HG03064 (cell line): ENCODE results near the gene ADAM22.

Experiments
- ATAC-seq: cut with Tn5 transposase; IDR thresholded peaks from one replicate; pipeline ENCODE4 v1.9.1; 2021; ENCODE audit warnings: low read depth; ENCODE audit not compliant: unreplicated experiment

ADAM22 gene

DNA sequence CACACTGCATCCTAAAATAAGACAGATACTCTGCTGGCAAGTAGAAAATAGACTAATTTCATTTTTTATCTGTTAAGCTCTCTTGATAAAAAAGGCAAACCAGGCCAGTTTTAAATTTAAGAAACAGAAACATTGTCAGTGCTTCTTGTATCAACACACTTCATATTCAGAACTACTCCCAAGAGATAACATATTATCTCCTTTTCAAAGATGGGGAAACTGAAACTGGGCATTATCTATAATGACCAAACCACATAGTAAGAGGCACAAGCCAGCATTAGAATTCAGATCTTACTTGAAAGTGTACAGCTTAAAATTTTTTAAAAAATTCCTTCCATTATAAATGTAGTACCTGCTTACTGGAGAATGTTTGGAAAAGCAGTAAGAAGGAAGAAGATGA is 271.1 kb downstream of the ADAM22 start:
- ATAC-seq = no peak

DNA sequence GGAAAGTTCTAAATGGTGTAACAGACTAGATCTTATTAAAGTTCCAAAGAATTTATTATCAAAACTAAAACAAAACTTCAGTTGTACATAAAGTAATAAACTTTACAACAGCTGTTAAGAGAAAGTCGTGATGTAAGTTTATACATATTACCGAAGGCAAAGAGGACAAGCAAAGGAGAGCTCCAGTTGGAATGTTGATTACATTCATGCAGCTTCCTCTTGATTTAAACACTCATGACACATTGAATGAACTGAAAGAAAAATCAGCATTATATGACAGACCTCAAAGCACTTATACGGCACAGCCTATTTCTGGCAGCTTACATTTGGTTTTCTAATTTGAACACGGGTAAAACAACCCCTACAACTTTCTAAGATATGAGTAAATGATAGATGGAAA is 272.2 kb downstream of the ADAM22 start:
- ATAC-seq = no peak

DNA sequence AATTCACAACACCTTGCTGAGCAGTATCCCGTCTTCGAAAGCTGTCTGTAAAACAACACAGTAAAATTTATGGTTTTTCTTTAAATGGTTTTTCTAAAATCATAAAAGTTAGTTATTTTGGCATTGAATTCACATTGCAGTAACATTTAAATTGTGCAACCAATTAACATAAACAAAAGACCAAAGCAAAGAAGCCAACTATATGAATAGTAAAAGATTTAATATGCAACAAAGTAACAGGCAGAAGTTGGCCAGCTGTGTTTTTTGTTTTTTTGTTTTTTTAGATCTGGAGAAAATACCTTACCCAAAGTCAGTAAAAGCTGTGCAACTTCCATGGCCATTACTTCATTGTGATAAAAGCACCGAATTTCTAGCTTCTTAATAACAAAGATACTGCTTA is 274.5 kb downstream of the ADAM22 start:
- no peak for ATAC-seq

DNA sequence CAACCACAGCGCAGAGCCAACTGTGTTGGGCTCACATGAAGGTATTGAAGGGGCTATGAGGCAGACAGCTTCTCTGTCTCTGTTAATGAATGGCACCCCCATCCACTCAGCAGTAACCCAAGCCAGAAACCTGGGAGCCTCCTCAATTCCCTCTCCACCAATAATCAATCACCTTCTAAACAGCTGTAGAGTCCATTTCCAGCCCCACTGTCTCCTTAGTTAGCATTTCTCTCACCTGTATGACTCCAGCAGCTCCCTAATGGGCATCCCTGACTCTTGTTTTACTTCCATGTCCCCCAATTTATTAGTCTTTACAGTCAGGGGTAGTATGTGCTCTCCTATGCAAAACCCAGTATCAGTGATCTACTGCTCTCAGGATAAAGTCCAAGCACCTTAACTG is 278.9 kb downstream of the ADAM22 start:
- ATAC-seq = no peak

DNA sequence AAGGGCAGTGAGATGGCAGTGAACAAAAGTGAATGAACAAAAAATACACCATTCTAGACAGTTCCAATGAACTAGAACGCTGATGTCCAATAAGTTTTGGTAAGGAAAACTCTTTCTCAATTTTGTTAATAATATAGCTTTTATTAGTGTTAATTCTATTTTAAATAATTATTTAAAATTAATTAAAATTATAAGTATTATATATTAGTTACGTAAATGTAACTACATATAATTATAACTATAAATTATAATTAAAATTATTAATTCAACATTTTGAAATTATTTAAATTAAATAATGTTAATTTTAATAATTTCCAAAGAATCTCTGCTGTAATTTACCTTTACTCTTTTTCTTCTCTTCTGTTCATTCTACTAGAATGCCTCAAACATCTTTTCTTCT is 280.4 kb downstream of the ADAM22 start:
- ATAC-seq = no peak

DNA sequence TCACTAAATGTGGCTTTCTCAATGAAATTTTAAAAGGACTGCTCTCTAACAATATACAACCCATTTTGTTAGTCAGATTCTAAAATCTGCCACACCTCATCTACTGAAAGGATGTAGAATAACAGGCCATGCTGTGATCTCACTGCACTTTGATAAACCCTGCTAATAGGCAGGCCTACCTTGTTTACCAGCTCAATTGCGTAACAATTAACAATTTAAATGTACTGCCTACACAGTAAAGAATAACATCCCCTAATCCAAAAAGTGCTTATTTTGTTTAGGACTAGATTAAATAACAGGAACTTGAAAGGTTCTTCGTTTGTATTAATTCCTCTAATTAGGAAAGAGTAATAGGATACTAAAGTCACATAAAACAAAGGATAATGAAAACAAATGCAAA is 281.2 kb downstream of the ADAM22 start:
- ATAC-seq = no peak

DNA sequence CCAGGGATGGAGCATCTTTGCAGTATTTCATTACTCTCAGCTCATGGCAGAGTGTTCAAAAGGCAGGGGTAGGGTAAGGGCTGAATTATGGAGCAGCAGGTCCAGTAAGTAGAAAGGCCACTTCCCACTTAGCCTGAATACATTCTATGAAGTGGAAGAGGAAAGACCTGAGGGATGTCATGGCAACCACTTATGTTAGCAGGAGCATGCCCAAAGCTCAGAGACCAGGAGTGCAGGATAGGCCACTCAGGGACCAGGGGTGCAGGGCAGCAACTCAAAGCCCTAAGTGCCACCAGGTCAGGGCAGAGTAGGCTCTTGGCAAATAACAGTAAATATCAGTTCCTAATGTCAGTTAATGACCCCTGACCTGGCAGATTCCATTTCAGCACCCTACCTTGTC is 282.2 kb downstream of the ADAM22 start:
- ATAC-seq = no peak

DNA sequence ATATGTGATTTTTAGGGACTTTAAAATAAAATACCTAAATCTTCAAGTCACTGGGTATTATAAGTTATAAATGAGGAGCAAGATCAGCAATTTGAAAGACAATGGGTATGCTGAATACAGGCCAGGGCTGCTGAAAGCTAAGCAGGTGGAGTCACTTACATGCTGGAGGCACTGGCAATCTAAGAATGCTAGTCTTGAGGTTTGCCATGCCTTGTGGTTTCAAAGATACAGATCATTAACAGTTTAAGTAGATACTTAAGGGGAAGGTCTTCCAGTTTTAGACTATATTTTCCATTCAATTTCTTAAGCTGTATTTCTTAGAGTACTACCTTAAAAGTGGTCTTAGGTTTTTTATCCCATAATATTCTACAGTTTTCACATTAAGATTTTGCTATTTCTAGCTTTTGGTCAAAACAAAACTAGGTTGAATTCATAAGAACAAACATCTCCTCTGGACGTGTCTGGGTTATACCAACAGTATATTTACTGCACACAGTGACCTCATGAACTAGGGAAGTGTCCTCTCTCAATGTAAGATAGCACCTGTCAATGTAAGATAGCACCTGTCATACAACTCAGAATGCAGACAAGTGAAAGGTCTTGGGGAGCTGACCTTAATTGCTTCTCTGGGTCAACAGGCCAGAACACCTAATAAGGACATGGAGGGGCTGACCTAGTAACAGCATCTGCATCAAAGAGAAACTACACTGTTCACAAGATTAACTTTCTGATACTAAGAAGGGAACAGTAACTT is 283.8 kb downstream of the ADAM22 start:
- ATAC-seq = peak; percentile 76

DNA sequence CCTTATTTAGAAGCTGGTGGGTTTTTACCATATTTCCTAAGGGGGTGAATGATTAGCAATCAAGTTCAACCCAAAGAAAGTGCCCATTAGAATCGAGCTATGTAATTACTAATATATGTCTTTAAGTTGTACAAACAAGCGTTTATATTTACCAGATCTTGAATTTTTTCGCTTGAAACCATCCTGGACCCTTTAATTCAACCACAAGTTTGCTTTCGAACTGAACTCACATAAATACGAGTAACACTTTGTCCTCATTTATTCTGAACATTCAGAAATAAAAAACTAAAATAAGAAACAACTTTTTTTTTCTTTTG is 284.3 kb downstream of the ADAM22 start:
- ATAC-seq = no peak

DNA sequence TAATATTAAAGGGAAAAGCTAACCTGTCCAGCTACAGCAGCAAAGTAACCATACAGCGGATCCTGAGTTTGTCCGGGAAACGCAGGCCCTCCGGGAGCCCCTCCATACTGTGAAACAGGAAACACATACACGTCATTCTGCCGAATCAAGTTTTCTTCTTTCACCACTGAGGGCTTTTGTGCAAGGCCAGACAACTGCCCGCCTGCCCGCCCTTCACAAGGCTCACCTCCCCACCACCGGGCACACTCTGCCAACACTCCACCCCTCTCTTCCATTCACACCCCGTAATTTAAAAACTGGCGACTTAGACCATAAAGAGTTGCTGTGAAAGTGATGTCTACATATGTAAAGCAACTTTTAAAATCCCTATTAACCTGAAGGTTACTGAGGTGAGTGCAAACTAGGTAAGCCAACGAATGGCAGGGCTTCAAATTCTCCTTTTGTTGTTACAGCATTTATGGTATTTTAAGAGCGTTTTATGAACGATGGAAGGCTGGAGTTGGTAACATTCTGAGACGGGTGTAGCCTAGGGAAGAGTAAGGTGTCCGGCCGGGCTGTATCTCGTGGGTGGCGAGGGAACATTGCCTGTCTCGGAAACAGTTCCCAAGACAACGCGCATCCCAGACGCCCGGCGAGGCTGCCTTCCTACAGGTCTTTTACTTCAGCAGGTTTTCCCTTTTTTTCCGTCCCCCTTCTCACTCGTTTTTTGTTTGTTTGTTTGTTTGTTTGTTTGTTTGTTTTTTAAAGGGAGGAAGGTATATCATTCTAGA is 285.0 kb downstream of the ADAM22 start:
- ATAC-seq = peak; percentile 32

DNA sequence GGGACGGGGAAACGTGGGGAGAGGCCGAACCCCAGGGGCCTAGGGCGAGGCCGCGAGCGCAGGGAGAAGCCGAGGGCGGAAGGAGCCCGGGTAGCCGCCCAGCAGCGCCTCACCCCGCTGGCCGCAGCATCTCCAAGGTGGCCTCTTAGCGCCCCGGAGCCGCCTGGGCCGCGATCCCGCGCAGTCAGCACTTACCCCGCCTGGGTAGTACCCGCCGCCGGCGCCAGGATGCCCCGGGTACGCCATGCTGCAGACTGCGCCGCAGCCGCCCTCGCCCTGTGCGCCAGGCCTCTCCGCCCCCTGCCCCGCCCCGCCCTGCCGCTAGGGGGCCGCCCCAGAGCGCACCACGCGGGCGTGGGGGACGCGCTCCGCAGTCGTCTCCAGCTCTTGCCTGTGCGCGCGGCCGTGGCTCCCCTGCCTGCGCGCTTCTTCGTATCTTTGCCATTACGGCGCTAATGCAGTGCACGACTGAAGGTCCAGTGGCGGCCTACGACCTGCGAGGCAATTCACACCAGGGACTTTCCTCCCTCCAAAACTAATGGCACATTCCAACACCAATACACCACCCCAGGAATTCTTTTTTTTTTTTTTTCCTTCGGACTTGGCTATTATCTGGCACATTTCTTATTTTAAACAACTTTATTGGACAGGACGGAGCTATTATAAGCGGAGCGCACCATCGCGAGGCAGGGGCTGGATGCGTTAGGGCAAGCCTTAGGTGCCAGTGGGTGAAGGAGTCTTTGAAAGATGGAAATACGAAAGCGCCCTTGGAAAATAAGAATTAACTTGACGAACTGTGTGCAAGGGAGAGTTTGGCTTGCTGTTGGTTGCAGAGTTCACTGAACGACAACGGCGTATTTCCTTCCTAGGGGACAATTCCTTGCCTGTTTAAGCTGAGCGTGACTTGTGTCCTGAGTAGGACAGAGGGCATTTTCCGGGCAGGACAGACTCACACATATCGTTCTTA is 286.0 kb downstream of the ADAM22 start, which contains the start of gene SRI:
Gene SRI (minus strand): TSS at position 258 of the 967 bp plus-strand sequence. CDS start 12 bp downstream, at position 246.
- ATAC-seq = peak; percentile 52

DNA sequence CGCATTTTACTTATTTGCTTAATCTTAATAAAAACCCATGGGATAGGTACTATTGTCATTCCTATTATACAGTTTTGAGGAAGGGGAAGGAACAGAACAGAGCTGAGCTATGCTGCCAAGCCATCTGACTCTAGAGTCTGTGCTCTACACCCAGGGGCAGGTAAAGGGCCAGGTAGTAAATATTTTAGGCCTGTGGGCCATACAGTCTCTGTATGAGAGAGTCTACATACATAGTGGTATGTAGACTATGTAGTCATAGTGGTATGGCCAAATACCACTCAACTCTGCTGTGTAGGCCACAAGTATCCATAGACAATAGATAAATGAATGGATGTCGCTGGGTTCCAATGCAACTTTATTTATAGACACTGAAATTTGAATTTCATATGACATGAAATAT is 289.2 kb downstream of the ADAM22 start:
- ATAC-seq = no peak

DNA sequence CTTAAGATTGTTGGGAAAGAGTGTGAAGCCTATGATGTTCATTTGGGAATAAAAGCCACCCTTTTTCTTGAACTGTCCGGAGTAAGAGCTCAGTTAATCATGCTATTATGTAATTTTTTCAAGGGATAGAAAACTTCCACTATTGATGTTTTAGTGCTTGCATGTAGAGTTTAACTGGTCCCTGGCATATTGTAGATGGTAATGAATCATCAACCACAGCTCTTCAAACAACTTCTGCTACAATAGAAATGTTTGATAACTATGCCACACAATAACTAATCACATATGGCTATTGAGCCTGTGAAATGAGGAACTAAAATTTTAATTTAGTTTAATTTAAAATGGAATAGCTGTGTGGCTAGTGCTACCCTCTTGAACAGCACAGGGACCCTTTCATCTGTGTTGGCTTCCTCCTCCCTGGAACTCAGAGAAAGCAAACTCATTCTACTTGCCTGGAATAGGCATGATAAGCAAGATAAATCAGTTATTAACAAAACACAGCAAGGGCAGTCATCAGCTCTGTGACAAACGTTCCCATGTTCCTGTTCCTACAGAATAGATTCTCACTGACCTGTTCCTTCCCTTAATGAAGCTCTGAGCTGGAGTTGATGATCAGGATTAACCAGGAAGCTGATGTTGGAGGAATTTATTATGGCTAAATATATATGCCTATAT is 290.7 kb downstream of the ADAM22 start:
- ATAC-seq = no peak

DNA sequence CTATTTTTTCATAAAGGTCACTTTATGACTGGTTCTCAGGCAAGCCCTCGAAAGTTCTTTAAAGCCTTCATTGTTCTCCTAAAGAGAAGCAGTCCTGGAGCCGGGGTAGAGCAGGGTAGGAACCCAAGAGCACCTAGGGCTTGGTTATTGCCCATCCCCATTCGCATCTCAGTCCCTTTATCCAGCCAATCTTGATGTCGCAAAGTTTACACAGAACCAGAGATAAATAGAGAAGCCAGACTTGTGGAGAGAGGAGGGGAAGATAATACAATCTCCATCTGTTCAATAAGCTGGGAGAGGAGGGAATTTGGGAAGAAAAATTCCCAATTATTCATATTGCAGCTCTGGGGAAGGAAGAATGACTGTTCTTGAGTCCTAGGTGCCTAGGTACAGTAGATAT is 292.1 kb downstream of the ADAM22 start:
- ATAC-seq = no peak

DNA sequence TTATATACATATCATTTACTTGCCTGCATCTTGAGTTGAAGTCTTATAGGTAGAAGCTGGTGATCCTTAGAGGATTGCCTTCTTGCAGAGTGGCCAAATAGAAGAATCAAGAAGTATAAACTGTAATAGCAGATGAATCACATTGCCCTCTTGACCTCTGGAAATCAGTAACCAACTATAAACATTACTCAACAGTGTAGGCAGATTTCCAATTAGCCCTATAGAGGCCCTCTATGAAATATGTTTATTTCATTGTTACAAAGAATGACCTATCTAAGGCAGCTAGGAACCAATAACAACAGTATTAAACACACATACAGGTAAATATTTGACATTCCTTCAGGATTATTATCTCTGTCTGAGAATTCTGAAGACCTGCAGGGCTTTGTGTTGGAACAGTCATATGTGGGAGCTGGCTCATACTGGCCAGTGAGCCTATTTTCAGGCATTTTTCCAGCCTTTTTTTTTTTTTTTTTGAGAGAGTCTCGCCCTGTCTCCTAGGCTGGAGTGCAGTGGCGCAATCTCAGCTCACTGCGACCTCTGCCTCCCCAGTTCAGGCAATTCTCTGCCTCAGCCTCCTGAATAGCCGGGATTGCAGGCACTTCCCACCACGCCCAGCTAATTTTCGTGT is 292.9 kb downstream of the ADAM22 start:
- no peak for ATAC-seq

DNA sequence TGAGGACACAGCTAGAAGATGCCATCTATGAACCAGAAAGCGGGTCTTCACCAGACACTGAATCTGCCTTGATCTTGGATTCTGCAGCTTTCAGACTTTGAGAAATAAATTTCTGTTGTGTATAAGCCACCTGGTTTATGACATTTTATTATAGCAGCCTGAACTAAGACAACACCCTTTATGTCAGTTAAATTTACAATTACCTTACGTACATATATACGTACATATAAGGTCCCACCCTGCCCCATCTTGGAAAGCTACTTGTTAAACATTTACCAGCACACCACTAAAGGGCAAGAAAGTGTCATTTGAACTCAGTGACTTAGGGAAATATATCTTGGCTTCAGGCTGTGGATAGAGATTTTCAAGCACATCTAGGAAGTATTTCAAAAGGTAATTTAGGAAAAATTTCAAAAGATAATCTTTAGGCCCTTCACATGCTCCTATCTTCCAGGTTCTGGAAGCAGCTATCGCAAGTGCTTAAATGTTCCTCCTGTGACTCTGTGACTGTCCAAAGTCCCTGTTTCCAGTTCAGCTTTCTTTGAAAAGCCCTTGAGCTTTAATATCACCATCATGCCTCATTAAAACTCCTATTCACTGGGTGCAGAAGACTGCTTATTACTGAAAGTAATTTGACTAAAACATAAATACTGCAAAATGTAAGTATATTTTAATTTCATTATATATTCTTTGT is 295.4 kb downstream of the ADAM22 start:
- ATAC-seq = no peak

DNA sequence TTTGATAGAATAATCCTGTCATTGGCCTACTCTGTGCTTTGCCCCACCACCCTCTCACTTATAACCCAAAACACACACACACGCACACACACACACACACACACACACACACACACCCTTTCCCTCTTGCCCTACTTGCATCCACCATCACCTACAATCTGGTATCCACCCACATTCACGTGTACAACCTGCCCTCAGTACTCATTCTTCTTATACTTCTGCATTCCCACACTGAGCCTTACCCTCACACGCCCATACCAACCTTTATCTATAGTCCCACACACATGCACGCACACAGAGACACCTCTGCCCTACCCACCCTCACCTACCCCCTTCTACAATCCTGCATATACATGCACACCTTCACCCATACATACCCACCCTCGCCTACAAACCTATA is 296.6 kb downstream of the ADAM22 start:
- no peak for ATAC-seq

DNA sequence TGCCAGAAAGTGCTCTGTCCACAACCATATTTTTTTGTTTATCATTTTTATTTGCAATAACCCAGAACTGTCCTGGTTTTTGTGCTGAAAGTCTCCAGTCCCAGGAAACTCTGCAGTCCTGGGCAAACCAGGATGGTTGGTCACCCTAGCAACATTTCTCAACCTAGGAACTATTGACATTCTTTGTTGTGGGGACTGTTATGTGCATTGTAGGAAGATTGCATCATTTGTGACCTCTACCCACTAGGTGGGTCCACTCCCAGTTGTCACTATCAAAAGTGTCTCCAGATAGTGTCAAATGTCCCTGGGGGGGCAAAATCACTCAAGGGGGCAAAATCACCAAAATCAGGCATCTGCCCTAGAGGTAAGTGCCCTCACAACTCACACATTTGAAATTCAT is 299.8 kb downstream of the ADAM22 start:
- no peak for ATAC-seq

DNA sequence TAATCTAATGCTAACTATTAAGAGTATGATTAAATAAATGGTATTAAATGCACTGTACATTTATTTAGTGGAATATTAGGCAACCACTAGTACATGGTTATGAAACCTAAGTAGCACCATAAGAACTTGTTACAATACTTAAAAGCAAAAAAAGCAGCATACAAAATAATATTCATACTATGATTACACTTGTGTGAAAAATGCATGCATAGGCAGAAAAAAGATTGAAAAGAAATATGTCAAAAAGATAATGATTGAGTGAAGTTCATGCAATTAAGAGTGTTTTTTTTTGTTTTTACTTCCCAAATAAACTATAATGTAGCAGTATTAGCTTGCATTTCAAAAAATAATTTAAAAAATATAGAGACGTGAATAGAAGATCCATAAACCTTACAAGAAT is 305.8 kb downstream of the ADAM22 start:
- no peak for ATAC-seq
